GM18519 (cell line): Measurements from ENCODE around the gene TBC1D16.

Source experiments
- ATAC-seq: cut with Tn5 transposase; IDR thresholded peaks from one replicate; pipeline ENCODE4 v1.9.1; 2021; ENCODE audit warnings: mild to moderate bottlenecking, moderate library complexity; ENCODE audit not compliant: unreplicated experiment, low FRiP score

Gene TBC1D16

GRCh38 chr17:79919862-79920720 lies 115.6 kb downstream of the TBC1D16 start:
- no peak for ATAC-seq

GRCh38 chr17:79919164-79919585 lies 116.5 kb downstream of the TBC1D16 start:
- ATAC-seq, result no peak

GRCh38 chr17:79918581-79919163 lies 117.0 kb downstream of the TBC1D16 start:
- no peak for ATAC-seq

- no peak for ATAC-seq
These were observed 117.7 kb downstream of the TBC1D16 start for GRCh38 chr17:79917902-79918484.

- ATAC-seq, result no peak
These were observed 118.4 kb downstream of the TBC1D16 start for GRCh38 chr17:79916991-79917901.

- ATAC-seq, result no peak
These were observed 119.2 kb downstream of the TBC1D16 start for GRCh38 chr17:79916506-79916905.

- ATAC-seq, result no peak
These were observed 119.7 kb downstream of the TBC1D16 start for GRCh38 chr17:79915850-79916430.

- ATAC-seq, result no peak
These were observed 120.6 kb downstream of the TBC1D16 start for GRCh38 chr17:79914813-79915740.

GRCh38 chr17:79913896-79914812 lies 121.5 kb downstream of the TBC1D16 start:
- ATAC-seq, result no peak

GRCh38 chr17:79913451-79913850 lies 122.2 kb downstream of the TBC1D16 start:
- no peak for ATAC-seq

GRCh38 chr17:79912552-79913330 lies 122.9 kb downstream of the TBC1D16 start:
- no peak for ATAC-seq

- no peak for ATAC-seq
These were observed 124.0 kb downstream of the TBC1D16 start for GRCh38 chr17:79911430-79912399.

GRCh38 chr17:79910985-79911361 lies 124.7 kb downstream of the TBC1D16 start:
- ATAC-seq, result no peak

- ATAC-seq, result no peak
These were observed 126.6 kb downstream of the TBC1D16 start for GRCh38 chr17:79909121-79909520.

GRCh38 chr17:79907850-79908249 lies 127.8 kb downstream of the TBC1D16 start:
- ATAC-seq, result no peak

- ATAC-seq, result no peak
These were observed 128.4 kb downstream of the TBC1D16 start for GRCh38 chr17:79907217-79907715.
